Natural killer cell (primary cell): ENCODE measurements around the gene DAZAP1. TPM values are rescaled to one million over a fixed set of nuclear protein-coding genes. Genes with fewer than 3 reads are reported as not detected.

ENCODE experiments used
- ATAC-seq, 3 donors: fragments of 150-1000 bp in 2 of 3; fragments of 200-7000 bp in 1 of 3; cut with Tn5 transposase; 1 replicate in 1 of 3; 2 replicates in 2 of 3; pipeline ENCODE4 v1.10.0; 2021; ENCODE audit warnings: mild to moderate bottlenecking in 2 of 3, moderate library complexity in 2 of 3
- DNase-seq, 2 donors: peaks; one replicate each; pipeline versions ENCODE4 v3.0.0 to v3.0.0-alpha.2; 2013 to 2021; ENCODE audit warnings: mixed read lengths in 1 of 2
- H3K27ac ChIP-seq: one replicate; pipeline ENCODE4 v1.5.1; 2013; ENCODE audit warnings: mild to moderate bottlenecking, low read length
- H3K27me3 ChIP-seq: one replicate; pipeline ENCODE4 v1.6.1; 2013; ENCODE audit warnings: low read length; ENCODE audit not compliant: control insufficient read depth, insufficient read depth
- H3K36me3 ChIP-seq: one replicate; pipeline ENCODE4 v1.6.1; 2013; ENCODE audit warnings: low read length; ENCODE audit not compliant: control insufficient read depth, insufficient read depth
- H3K4me1 ChIP-seq: one replicate; pipeline ENCODE4 v1.6.1; 2013; ENCODE audit warnings: low read length; ENCODE audit not compliant: control insufficient read depth, insufficient read depth
- H3K4me3 ChIP-seq: one replicate; pipeline ENCODE4 v1.5.1; 2013; ENCODE audit warnings: low read length
- H3K9me3 ChIP-seq: one replicate; pipeline ENCODE4 v1.6.1; 2013; ENCODE audit warnings: low read length; ENCODE audit not compliant: control insufficient read depth, insufficient read depth
- H3K27ac Mint-ChIP-seq, 2 donors: one replicate each; pipeline ENCODE4 v1.8.0; 2022; ENCODE audit warnings: mild to moderate bottlenecking in 2 of 2, mixed read lengths in 2 of 2, moderate library complexity in 1 of 2
- H3K27me3 Mint-ChIP-seq, 2 donors: one replicate each; pipeline ENCODE4 v1.8.0; 2022; ENCODE audit warnings: low read depth in 2 of 2, mixed read lengths in 2 of 2
- H3K36me3 Mint-ChIP-seq: one replicate; pipeline ENCODE4 v1.8.0; 2022; ENCODE audit warnings: mixed read lengths
- H3K4me1 Mint-ChIP-seq, 2 donors: one replicate each; pipeline ENCODE4 v1.8.0; 2022; ENCODE audit warnings: mixed read lengths in 2 of 2
- H3K4me3 Mint-ChIP-seq: one replicate; pipeline ENCODE4 v1.8.0; 2022; ENCODE audit warnings: mild to moderate bottlenecking, moderate library complexity, mixed read lengths
- H3K9me3 Mint-ChIP-seq, 2 donors: one replicate each; pipeline ENCODE4 v1.8.0; 2022; ENCODE audit warnings: mixed read lengths in 2 of 2
- WGBS: methylation state at CpG from one replicate; pipeline ENCODE4 v1.1.7; 2013; ENCODE audit warnings: missing lambda C conversion rate; ENCODE audit not compliant: insufficient coverage; 5-methylcytosine and 5-hydroxymethylcytosine counted together
- intact Hi-C: fragments of 100-400 bp; cut with micrococcal nuclease; formaldehyde crosslinking; loops from one replicate; pipeline ENCODE4 v1.14.2; 2022
- total RNA-seq, 4 donors: library from RNA; stranded (reverse); fragments of 120-200 nt in 1 of 4; gene quantifications; one replicate each; pipeline versions ENCODE4 v1.2.3 to v1.2.4, GENCODE V29; 2013 to 2022
- TF ChIP-seq, protein P1 (sequence below): fragments of 200-600 bp; IDR thresholded peaks from one replicate; pipeline ENCODE4 v1.8.0; 2022; ENCODE audit warnings: antibody characterized with exemption

DAZAP1 gene
- total RNA-seq, 3 donors from 2014 or later (not counting 1 experiment from before 2014, with no cell fraction given) = 166 to 207 (median 170) TPM

DNA sequence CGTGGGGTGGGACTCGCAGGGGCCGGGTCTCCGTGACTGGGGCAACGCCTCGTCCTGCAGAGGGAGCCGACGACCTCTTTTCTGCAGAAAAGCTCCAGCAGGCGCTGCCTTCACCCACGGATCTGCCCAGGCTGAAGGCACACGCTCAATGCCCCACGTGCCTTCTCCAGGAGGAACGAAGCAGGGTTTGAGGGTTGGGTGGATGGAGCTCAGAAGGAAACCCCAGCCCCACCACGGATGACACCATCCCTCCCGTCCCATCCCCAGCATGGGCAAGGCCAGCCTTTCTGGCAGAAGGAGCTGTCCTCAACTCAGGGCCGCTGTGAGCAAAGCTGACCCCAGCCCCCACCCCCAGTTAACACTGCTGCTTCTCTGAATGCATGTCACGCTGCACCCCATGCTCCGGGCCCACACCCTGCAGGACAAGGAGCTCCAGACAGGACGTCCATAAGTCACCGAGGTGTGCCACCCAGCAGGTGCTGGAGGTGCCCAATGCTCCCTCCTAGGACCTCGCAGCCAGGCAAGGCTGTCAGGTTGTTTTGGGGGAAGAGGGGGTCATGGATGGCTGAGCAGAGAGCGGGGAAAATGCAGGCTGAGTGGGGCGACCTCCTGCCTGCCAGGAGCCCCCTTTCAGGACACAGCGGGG, 64.3 kb downstream of the DAZAP1 start:
- TF ChIP-seq, protein P1, sequence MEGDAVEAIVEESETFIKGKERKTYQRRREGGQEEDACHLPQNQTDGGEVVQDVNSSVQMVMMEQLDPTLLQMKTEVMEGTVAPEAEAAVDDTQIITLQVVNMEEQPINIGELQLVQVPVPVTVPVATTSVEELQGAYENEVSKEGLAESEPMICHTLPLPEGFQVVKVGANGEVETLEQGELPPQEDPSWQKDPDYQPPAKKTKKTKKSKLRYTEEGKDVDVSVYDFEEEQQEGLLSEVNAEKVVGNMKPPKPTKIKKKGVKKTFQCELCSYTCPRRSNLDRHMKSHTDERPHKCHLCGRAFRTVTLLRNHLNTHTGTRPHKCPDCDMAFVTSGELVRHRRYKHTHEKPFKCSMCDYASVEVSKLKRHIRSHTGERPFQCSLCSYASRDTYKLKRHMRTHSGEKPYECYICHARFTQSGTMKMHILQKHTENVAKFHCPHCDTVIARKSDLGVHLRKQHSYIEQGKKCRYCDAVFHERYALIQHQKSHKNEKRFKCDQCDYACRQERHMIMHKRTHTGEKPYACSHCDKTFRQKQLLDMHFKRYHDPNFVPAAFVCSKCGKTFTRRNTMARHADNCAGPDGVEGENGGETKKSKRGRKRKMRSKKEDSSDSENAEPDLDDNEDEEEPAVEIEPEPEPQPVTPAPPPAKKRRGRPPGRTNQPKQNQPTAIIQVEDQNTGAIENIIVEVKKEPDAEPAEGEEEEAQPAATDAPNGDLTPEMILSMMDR = no peak
- Histone ChIP-seq H3K4me1 (peaks cover 50% of the 10 kb centered on the region), H3K27ac (no peak overlapping the region), H3K4me3 (no peak overlapping the region), H3K36me3 (no peaks in the 10 kb centered on the region), H3K27me3 (peaks cover 20% of the 10 kb centered on the region), H3K9me3 (no peaks in the 10 kb centered on the region)
- Mint-ChIP-seq H3K36me3 (no peaks in the 10 kb centered on the region), H3K27ac (no peak overlapping the region), H3K27me3 (peaks cover 0 to 5% of the 10 kb centered on the region in 2 donors), H3K4me3 (peak overlapping the region; percentile 42), H3K9me3 (no peaks in the 10 kb centered on the region), H3K4me1 (peaks cover 0 to 18% of the 10 kb centered on the region in 2 donors)
- no peak for ATAC-seq
- intact Hi-C loops = no loop called here
- 36% methylated on average over 21 of the region's 24 CpGs for WGBS
- DNase-seq = peak in 1 of 2 donors; percentile 57

DNA sequence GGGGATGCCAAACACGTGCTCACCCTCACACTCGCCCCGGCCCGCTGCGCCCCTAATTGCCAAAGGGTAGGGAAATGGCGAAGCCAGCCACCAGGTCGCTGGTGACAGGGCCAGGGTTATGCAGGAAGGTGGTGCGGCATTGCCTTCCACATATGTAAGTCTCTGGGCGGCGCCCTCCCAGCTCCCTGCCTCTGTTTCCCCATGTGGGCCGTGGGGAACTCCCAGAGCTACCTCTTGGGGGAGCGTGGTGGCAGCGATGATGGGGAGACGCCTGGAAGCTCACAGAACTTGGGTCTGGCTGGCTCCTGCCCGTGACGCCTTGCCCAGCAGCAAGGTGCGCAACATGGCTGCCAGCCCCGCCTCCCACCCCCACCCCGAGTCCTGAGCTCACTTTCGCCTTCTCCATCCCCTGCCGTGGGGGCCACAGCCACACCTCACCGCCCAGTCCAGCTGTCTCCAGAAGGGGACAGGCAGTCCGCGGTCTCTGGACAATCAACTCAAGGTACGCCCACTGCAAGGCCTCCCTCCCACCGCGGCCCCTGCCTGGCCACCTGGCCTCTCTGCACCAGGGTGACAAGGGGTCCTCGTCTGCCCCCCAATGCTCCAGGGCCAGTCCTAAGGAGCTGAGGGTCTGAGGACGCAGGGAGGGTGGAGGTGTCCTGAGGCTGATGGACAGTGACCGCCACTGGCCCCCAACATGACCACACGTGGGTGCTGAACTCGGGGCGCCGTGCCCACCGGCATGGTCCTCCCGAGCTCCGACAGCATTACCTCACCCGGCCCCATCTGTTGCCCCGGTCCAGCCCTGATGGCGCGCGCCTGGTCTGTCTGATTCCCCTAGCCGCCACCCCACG, 65.1 kb downstream of the DAZAP1 start:
- H3K27me3 Mint-ChIP-seq = peaks cover 0 to 5% of the 10 kb centered on the region in 2 donors
- peaks cover 0 to 21% of the 10 kb centered on the region in 2 donors for H3K4me1 Mint-ChIP-seq
- Histone ChIP-seq H3K36me3 (peaks cover 2% of the 10 kb centered on the region), H3K9me3 (no peaks in the 10 kb centered on the region), H3K27ac (no peak overlapping the region), H3K4me3 (no peak overlapping the region), H3K4me1 (peaks cover 49% of the 10 kb centered on the region), H3K27me3 (peaks cover 17% of the 10 kb centered on the region)
- TF ChIP-seq, protein P1 = no peak
- WGBS = 73% methylated on average over 44 of the region's 44 CpGs
- no peaks in the 10 kb centered on the region for H3K36me3 Mint-ChIP-seq
- H3K9me3 Mint-ChIP-seq = no peaks in the 10 kb centered on the region
- peak overlapping the region; percentile 70 for H3K4me3 Mint-ChIP-seq
- intact Hi-C loops = no loop called here
- no peak overlapping the region for H3K27ac Mint-ChIP-seq
- DNase-seq (no peak), ATAC-seq (no peak)

DNA sequence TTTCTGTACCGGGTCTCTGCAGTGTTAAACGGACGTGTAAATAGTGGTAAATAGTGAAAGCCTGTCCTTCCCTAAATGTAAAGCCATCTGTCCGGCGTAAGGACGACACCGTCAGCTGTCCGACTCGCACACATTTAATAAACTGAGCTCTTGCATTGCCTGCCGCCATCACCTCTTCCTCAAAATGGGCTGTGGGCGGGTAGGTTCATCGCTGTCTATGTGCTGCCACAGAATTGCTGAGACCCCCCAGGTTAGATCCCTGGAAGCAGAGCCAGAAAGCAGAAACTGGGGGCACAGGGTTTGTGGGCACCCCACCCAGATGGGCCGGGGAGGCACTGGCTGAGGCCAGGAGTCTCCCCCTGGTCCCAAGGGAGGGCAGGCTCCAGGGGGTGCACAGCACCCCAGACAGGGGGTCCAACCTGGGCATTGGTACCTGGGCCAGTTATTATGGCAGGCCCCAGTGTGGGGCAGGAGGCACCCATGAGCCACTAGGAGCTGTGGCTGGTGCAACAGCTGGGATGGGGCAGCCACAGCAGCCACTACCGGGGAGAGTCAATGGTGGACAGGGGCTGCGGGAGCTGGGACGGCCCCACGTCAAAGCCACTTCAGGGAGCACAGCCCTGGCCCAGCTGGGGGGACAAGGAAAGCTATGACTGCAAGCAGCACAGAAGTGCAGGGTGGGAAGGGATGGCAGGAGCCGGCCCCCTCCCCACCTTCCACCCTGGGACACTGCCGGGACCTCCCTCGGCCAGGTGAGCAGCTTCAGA, 65.9 kb downstream of the DAZAP1 start:
- H3K4me1 Mint-ChIP-seq = peaks cover 0 to 27% of the 10 kb centered on the region in 2 donors
- H3K4me3 ChIP-seq = no peak overlapping the region
- H3K4me1 ChIP-seq = peaks cover 51% of the 10 kb centered on the region
- no peaks in the 10 kb centered on the region for H3K9me3 Mint-ChIP-seq
- TF ChIP-seq, protein P1 = no peak
- H3K4me3 Mint-ChIP-seq = peak overlapping the region; percentile 15
- H3K36me3 Mint-ChIP-seq = no peaks in the 10 kb centered on the region
- intact Hi-C loops = no loop called here
- no peak overlapping the region for H3K27ac Mint-ChIP-seq
- no peaks in the 10 kb centered on the region for H3K9me3 ChIP-seq
- peaks cover 2% of the 10 kb centered on the region for H3K36me3 ChIP-seq
- H3K27ac ChIP-seq = no peak overlapping the region
- ATAC-seq (no peak), DNase-seq (no peak)
- 86% methylated on average over 20 of the region's 20 CpGs for WGBS
- peaks cover 17% of the 10 kb centered on the region for H3K27me3 ChIP-seq
- peaks cover 0 to 5% of the 10 kb centered on the region in 2 donors for H3K27me3 Mint-ChIP-seq
